ENCODE data around the gene SLC16A4.

SLC16A4 gene

GRCh38 chr1:110375490-110375889, 15.3 kb downstream of the SLC16A4 start:
- Histone ChIP-seq H3K36me3 (peaks cover 46% of the 10 kb centered on the region), H3K4me3 (ENCODE audit: low read depth, low read length) (no peak overlapping the region), H3K4me1 (no peaks in the 10 kb centered on the region), H3K9me3 (no peaks in the 10 kb centered on the region), H3K27me3 (no peaks in the 10 kb centered on the region)
- DNase-seq: no peak
- TF ChIP-seq CTCF (IDR thresholded peaks at IDR 0.05; ENCODE audit: low read depth, low read length): no peak

- no peaks in the 10 kb centered on the region for H3K27me3 ChIP-seq
- no peak for DNase-seq
- no peaks in the 10 kb centered on the region for H3K4me1 ChIP-seq
- no peak for TF ChIP-seq CTCF (IDR thresholded peaks at IDR 0.05; ENCODE audit: low read depth, low read length)
- no peak overlapping the region for H3K4me3 ChIP-seq (ENCODE audit: low read depth, low read length)
- peaks cover 50% of the 10 kb centered on the region for H3K36me3 ChIP-seq
- no peaks in the 10 kb centered on the region for H3K9me3 ChIP-seq
Observed at GRCh38 chr1:110370827-110371226, 20.0 kb downstream of the SLC16A4 start.

- no peak for TF ChIP-seq CTCF (IDR thresholded peaks at IDR 0.05; ENCODE audit: low read depth, low read length)
- Histone ChIP-seq H3K4me3 (ENCODE audit: low read depth, low read length) (no peak overlapping the region), H3K27me3 (no peaks in the 10 kb centered on the region), H3K9me3 (no peaks in the 10 kb centered on the region), H3K4me1 (no peaks in the 10 kb centered on the region), H3K36me3 (peaks cover 71% of the 10 kb centered on the region)
- no peak for DNase-seq
Observed at GRCh38 chr1:110364221-110364620, 26.6 kb downstream of the SLC16A4 start.

- no peaks in the 10 kb centered on the region for H3K4me1 ChIP-seq
- H3K9me3 ChIP-seq: no peaks in the 10 kb centered on the region
- peaks cover 79% of the 10 kb centered on the region for H3K36me3 ChIP-seq
- DNase-seq: no peak
- H3K4me3 ChIP-seq (ENCODE audit: low read depth, low read length): no peak overlapping the region
- TF ChIP-seq CTCF (IDR thresholded peaks at IDR 0.05; ENCODE audit: low read depth, low read length): no peak
- no peaks in the 10 kb centered on the region for H3K27me3 ChIP-seq
Observed at GRCh38 chr1:110361856-110362255, 29.0 kb downstream of the SLC16A4 start.

- H3K27me3 ChIP-seq: no peaks in the 10 kb centered on the region
- H3K4me1 ChIP-seq: no peaks in the 10 kb centered on the region
- no peak overlapping the region for H3K4me3 ChIP-seq (ENCODE audit: low read depth, low read length)
- peaks cover 83% of the 10 kb centered on the region for H3K36me3 ChIP-seq
- DNase-seq: no peak
- H3K9me3 ChIP-seq: no peaks in the 10 kb centered on the region
- TF ChIP-seq CTCF (IDR thresholded peaks at IDR 0.05; ENCODE audit: low read depth, low read length): no peak
Observed at GRCh38 chr1:110360431-110360830, 30.4 kb downstream of the SLC16A4 start.

GRCh38 chr1:110356379-110356778, 34.4 kb downstream of the SLC16A4 start:
- no peaks in the 10 kb centered on the region for H3K4me1 ChIP-seq
- no peak for DNase-seq
- no peaks in the 10 kb centered on the region for H3K9me3 ChIP-seq
- no peak for TF ChIP-seq CTCF (IDR thresholded peaks at IDR 0.05; ENCODE audit: low read depth, low read length)
- no peaks in the 10 kb centered on the region for H3K27me3 ChIP-seq
- H3K4me3 ChIP-seq (ENCODE audit: low read depth, low read length): no peak overlapping the region
- H3K36me3 ChIP-seq: peaks cover 67% of the 10 kb centered on the region

All from BE2C (cell line).